ENCODE results near the gene ZNF629.

The ZNF629 gene

DNA sequence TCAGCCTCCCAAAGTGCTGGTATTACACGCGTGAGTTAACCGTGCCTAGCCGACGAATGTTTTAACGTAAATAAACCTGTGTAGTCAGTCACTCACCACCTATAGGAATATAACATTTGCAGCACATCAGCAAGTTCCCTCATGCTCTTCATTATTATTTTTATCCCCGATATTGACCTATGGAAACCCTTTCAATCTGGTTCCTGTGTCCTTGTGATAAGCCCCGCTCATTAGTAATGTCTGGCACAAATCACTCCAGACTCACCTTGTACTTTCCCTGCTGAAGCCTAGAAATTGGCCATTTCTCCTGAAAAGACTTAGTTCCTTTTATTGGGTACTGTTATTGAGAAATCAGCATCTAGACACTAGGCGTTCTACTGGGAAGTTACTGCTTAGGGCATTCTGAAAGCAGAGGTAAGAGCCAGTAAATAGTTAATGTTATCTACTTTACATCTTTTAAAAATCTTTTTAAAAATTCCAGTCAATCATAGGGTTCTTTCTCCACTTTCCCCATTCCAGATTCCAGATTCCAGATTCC lies 40.3 kb downstream of the ZNF629 start:
- no peak for DNase-seq

DNA sequence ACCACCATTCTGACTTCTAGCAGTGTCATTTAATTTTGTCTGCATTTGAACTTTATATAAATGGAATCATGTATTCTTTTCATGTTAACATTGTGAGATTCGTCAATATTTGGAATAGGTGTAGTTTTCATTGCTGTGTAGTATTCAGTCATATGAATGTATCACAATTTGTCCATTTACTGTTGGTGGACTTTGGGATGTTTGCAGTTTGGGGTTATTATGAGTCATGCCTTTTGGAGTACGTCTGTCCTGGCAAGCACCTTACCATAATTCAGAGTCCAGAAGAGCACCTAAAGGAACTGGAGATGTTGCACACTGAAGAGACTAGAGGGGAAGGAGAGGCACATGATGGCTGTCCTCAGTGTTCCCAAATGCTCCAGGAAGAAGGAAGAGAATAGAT lies 41.9 kb downstream of the ZNF629 start:
- no peak for DNase-seq

DNA sequence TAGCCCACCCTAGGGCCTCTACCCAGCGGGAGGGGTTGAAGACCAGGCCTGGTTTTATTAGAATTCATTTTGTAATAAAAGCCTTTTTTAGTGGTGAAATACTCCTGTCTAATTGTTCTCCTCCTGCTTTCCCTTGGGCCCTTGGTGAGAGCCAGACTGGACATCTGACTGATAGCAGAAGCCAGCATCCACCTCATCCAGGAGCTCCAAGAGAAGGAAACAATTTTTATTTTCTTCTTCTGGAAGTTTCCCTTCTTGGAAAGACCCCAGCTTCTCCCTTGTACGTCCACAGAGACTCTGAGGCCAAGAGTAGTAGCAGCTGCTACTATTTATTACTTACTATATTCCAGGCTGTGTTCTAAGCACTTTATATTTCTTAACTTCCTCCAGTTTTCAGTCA lies 42.8 kb downstream of the ZNF629 start:
- no peak for DNase-seq

DNA sequence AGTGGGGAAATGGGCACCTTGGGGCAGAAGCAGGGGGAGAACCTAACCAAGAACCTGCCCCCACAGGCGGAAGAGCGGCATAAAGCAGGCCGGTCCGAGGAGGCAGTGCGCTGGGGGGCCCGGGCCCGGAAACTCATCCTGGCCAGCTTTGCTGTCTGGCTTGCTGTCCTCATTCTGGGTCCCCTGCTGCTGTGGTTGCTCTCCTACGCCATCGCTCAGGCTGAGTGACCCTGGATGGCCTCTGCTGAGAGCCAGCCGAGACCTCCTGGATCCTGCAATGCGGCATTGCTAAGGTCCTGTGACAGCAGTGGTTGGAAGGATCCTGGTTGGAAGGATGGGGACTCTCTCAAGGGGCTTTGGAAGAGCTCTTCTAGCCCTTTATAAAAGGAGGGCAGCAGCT lies 43.3 kb downstream of the ZNF629 start:
- DNase-seq: no peak

GRCh38 chr16:30741461-30741914 lies 45.5 kb downstream of the ZNF629 start:
- DNase-seq: no peak

DNA sequence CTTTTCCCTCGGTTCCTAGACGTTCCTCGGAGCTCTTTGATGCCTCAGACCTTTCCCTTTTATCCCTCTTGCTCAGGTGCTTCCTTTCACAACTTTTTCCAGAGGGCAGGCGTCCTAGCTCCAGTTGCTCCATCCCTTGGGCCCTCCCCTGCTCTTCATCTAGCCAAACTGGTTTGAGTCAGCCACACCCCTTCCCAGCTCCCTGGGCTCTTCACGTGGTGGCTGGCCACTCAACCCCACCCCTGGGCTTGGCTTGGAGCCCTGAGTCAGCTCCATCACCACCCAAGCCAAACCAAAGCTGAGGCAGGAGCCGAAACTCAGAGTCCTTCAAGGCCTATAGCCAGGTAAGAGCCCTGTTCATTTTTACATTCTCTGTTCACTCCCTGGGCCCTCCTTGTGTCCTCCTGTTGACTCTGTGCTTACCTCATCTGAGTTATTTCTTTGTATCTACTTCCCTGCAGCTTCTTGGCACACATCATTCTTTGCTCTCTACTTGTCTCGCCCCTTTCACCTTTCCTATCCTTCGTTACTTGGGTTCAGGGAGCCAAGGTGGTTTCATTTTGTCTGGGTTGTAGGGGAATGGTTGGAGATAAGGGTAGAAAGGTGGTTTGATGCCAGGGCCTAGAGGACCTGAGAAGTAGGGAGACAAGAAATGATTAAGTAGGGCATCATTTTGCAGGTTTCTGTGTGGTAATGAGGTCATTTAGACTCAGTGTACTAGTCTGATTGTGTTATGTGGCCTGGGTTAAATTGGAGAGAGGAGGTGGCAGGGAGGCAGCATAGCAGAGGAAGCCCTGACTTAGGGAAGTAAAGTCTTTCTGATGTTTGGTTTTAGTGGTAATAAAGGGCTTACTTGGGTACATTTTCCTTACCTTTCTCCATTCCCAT lies 46.4 kb downstream of the ZNF629 start:
- DNase-seq: no peak

DNA sequence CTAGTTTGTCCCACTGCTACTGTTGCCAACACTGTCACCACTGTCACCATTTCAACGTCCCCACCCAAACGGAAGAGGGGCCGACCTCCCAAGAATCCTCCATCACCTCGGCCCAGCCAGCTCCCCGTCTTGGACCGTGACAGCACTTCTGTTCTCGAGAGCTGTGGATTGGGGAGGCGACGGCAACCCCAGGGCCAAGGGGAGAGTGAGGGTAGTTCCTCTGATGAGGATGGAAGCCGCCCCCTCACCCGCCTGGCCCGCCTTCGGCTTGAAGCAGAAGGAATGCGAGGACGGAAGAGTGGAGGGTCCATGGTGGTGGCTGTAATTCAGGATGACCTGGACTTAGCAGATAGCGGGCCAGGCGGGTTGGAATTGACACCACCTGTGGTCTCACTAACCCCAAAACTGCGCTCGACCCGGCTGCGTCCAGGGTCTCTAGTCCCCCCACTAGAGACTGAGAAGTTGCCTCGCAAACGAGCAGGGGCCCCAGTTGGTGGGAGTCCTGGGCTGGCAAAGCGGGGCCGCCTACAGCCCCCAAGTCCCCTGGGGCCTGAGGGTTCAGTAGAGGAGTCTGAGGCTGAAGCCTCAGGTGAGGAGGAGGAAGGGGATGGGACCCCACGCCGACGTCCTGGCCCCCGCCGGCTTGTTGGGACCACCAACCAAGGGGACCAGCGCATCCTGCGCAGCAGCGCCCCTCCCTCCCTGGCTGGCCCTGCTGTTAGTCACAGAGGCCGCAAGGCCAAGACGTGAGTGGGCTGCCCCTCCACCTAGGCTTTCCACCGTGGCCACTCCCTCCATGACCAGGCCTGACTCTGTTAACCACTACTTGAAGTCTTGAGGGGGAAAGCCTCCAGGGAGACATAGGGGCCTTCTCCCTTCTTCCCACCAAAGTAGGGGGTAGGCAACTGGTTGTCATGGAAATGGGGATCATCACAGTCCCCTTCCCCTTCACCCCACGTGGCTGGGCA lies 47.7 kb downstream of the ZNF629 start:
- DNase-seq: no peak

GRCh38 chr16:30737794-30738648 lies 49.0 kb downstream of the ZNF629 start:
- DNase-seq: no peak

DNA sequence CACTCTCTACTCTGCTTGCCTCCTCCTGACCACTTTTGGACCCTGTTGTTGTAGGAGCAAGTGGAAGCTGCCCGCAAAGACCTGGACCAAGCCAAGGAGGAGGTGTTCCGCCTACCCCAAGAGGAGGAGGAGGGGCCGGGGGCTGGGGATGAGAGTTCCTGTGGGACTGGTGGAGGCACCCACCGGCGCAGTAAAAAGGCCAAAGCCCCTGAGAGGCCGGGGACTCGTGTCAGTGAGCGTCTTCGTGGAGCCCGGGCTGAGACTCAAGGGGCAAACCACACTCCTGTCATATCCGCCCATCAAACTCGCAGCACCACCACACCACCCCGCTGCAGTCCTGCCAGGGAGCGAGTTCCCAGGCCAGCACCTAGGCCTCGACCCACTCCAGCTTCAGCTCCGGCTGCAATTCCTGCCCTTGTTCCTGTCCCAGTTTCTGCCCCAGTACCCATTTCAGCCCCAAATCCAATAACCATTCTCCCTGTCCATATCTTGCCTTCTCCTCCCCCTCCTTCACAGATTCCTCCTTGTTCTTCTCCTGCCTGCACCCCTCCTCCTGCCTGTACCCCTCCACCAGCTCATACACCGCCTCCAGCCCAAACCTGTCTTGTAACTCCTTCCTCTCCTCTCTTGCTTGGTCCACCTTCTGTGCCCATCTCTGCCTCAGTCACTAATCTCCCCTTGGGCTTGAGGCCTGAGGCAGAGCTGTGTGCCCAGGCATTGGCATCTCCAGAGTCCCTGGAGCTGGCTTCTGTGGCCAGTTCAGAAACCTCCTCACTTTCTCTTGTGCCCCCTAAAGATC lies 49.8 kb downstream of the ZNF629 start:
- DNase-seq: no peak

DNA sequence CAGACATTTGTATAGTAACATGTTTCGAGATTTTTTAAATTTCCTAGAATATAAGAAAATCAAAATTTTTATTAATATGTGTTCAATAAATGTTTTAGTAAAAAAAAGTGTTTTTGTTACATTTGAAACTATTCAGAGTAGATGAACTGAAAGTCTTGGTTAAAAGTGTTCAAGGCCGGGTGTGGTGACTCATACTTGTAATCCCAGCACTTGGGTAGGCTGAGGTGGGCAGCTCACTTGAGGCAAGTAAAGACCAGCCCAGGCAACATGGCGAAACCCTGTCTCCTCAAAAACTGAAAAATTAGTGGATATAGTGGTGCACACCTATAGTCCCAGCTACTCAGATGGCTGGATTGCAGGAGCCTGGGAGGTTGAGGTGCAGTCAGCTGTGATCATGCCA lies 55.6 kb downstream of the ZNF629 start:
- DNase-seq: no peak

- no peak for DNase-seq
Measured at GRCh38 chr16:30728899-30729672, 57.9 kb downstream of the ZNF629 start.

Measured in stimulated activated naive CD4-positive, alpha-beta T cell treated with Interleukin-2 at 50 U/mL for 16 hours (primary cell).